HG03378 (cell line): ENCODE measurements around the gene ATF6.

Experiments used
- ATAC-seq: cut with Tn5 transposase; IDR thresholded peaks from one replicate; pipeline ENCODE4 v1.9.1; 2021; ENCODE audit warnings: mild to moderate bottlenecking, moderate library complexity; ENCODE audit not compliant: unreplicated experiment

The ATF6 gene

DNA sequence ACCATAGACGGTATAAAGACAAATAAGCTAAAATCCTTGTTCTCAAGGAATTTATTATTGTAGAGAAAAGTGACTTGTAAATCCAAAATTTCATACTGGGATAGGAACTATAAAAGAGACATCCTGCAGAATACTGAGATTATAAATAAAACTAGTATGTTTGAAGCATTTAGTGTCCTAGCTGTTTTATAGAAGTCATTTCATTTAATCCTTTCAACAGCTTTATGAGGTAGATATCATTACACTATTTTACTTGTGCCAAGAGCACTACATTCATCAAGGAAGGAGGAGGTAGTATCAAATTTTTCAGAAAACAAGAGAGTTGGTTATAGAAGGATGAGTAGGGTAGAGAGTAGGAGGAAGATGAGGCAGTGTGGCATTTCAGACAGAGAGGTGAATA is 119.6 kb downstream of the ATF6 start:
- no peak for ATAC-seq

DNA sequence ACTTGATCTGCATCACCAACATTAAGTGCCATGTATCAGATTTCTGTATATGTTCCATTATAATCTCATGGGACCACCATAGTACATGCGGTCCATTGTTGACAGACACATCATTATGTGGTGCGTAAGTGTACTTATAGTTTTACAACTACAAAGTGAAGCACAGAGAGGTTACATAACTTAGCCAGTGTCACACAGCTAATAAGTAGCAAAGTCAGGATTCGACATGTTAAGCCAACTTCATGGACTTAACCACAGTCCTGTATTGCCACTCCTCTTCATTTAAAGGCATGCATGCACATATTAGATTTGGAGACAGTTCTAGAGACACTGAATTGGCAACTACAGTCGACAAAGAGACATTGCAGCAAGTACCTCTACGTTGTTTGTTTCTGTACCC is 120.5 kb downstream of the ATF6 start:
- no peak for ATAC-seq

DNA sequence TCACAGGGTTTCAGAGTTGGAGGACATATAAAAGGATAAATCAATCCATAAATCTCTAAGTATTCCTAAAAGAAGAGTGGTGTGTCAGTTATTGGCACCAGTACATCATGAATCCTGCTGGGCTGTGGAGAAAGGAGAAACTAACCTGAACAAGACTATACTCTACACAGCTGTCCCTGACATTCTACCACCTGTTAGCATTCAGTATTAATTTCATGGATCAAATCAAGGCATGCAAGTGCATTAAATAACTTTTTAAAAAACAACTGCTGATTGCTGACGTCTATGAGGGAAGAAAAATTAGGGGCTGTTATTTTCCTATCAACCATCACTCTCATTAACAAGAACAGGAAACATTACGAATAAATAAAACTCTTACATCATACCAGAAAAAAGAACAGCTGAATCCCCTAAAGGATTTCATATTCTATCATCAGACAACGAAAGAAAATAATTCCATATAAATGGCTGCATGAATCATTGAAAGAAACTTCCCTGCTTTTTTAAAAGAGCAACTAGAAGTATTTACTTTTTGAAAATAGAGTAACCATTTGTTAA is 121.7 kb downstream of the ATF6 start:
- ATAC-seq = no peak

GRCh38 chr1:161890574-161890973 is 124.5 kb downstream of the ATF6 start:
- ATAC-seq = no peak

- ATAC-seq = no peak
Measured at GRCh38 chr1:161899091-161899490, 133.0 kb downstream of the ATF6 start.

DNA sequence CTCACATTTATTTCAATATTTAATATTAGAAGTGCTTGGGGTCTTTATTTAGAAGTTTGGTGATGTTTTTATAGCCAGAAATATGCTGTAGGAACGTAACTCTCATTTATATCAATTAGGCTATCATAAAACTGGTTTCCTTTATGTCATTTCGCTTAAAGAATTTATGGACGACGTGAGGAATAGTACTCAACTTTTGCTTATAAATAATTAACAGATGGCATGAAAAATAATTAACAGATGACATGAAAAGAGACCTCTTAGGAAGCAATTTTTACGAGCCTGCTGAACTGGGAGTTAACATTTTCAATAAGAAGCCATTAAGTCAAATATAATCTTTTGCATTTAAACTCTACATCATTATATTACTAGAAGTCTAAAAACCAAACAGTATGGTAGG is 134.0 kb downstream of the ATF6 start:
- ATAC-seq = no peak

GRCh38 chr1:161902182-161902581 is 136.1 kb downstream of the ATF6 start:
- no peak for ATAC-seq

- ATAC-seq = no peak
Measured at GRCh38 chr1:161905269-161905884, 139.3 kb downstream of the ATF6 start.

DNA sequence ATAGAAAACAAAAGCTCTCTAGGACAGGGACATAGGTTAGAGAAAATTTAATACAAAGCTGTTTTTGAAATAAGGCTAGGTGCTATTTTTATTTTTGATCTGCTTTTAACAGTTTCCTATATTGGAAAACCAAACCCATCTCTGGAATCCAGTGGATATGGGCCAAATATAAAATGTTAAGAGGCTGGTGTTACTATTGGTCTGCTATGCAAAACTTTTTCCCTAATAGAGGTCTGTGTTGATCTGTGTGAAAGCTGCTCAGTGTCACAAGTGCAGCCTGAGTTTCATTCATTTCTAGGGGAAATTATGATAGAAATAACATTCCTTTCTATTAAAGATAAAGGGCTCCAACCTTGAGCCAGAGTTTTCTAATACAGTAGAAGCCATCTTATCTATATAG is 141.1 kb downstream of the ATF6 start:
- ATAC-seq = no peak

- no peak for ATAC-seq
Measured at GRCh38 chr1:161908264-161908663, 142.1 kb downstream of the ATF6 start.

DNA sequence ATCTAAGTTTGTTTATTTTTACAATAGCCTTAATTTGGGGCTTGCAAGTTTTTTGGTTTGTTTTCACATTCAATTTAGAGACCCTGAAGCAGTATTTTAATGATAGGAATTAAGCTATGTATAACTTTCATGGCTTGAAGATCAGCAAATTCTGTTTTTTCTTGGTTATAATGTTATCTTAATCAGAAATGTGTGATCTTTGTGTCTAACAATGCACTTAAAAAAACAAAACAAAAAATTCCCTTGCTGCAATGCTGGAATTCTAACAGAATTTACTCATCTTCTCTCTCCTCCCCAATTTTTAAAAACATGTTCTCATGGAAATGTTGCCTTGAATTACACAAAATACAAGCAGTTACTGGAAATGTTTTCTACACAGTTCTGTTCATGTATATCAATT is 144.5 kb downstream of the ATF6 start:
- no peak for ATAC-seq

GRCh38 chr1:161913482-161914140 is 147.5 kb downstream of the ATF6 start:
- no peak for ATAC-seq

DNA sequence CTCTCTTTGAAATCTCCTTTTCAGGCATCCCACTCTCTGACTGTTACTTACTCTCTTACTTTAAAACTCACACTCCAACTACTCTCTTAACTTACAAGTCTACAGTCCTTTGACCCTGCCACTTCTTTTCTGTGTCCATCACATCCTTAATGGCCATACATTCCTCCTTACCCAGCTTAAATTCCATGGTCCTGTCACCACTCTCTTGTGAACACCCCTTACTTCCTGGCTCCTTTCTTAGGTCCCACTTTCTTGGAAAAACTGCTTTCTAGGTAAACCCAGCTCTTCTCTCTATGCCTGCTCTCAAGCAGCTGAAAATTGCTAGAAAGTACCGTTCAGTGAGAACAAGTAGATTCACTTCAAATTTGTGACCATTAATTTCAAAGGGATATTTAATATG is 148.5 kb downstream of the ATF6 start:
- ATAC-seq = no peak

GRCh38 chr1:161915051-161915503 is 149.0 kb downstream of the ATF6 start:
- ATAC-seq = peak; percentile 87

DNA sequence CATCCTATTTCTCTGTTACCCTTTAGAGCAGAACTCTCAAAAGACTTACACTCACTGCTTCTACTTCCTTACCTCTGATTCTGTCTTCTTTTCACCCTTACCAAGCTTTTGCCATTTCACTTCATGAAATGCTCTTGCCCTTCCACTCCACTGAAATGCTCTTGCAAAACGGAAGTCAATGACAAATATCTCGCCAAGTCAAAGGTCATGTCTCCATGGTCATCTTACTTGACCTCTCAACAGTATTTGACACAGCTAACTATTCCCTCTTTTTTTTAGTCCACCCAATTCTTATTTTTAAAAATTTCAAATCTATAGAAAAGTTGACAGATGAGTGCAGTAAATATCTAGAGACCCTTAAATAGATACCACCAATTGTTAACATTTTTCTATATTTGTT is 149.9 kb downstream of the ATF6 start:
- ATAC-seq = no peak

- no peak for ATAC-seq
Measured at GRCh38 chr1:161919229-161919628, 153.1 kb downstream of the ATF6 start.

GRCh38 chr1:161921491-161921890 is 155.4 kb downstream of the ATF6 start:
- ATAC-seq = no peak

- no peak for ATAC-seq
Measured at GRCh38 chr1:161921990-161922389, 155.9 kb downstream of the ATF6 start.

- ATAC-seq = no peak
Measured at GRCh38 chr1:161928056-161928455, 161.9 kb downstream of the ATF6 start.

- no peak for ATAC-seq
Measured at GRCh38 chr1:161929137-161929536, 163.0 kb downstream of the ATF6 start.

DNA sequence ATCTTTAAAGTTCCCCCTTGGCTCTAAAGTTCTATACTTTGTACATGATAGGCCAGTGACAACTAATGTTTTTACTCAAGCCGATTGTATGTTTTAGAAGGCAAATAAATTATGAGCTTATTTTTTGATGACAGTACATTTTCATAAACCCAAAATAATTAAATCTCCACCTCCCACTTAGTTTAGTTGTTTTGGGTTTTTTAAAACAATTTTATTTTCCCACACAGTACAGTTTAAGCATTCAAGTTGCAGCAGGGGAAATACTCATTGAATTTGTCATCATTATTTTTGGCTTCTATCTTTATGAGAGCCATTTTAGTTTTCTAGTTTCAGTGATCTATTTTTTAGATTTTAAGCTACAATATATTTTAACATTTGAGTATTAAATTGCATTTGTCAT is 163.9 kb downstream of the ATF6 start:
- ATAC-seq = no peak

- ATAC-seq = no peak
Measured at GRCh38 chr1:161932668-161933067, 166.5 kb downstream of the ATF6 start.
